Measurements from ENCODE around the gene ARX. TPM values are rescaled to one million over a fixed set of nuclear protein-coding genes. Genes with fewer than 3 reads are reported as not detected.

The ARX gene
- total RNA-seq (not detected), polyA plus RNA-seq (not detected)
- long read RNA-seq, donor 1: 0 reads
- long read RNA-seq, donor 2: 0 reads
- long read RNA-seq, donor 3: 0 reads

- 4 to 34% (median 17%) methylated on average over 53 to 58 of the region's 58 CpGs for WGBS, 4 donors
- peaks cover 33 to 95% (median 92%) of the 10 kb centered on the region in 9 donors for H3K27me3 ChIP-seq
- ATAC-seq (peak; percentile 42 to 86 (median 86)), DNase-seq (peak in 4 of 5 donors; percentile 45 to 64 (median 50))
- intact Hi-C loops (cut with DNase I): no loop called here
- H3K27ac ChIP-seq: no peak within 1 kb of the TSS
- H3K36me3 ChIP-seq: no peaks in the 10 kb centered on the region
- peak within 1 kb of the TSS in 1 of 12 donors; percentile 1 for H3K4me3 ChIP-seq
- no peak for TF ChIP-seq POLR2A (IDR thresholded peaks at IDR 0.05)
- TF ChIP-seq, protein P1, sequence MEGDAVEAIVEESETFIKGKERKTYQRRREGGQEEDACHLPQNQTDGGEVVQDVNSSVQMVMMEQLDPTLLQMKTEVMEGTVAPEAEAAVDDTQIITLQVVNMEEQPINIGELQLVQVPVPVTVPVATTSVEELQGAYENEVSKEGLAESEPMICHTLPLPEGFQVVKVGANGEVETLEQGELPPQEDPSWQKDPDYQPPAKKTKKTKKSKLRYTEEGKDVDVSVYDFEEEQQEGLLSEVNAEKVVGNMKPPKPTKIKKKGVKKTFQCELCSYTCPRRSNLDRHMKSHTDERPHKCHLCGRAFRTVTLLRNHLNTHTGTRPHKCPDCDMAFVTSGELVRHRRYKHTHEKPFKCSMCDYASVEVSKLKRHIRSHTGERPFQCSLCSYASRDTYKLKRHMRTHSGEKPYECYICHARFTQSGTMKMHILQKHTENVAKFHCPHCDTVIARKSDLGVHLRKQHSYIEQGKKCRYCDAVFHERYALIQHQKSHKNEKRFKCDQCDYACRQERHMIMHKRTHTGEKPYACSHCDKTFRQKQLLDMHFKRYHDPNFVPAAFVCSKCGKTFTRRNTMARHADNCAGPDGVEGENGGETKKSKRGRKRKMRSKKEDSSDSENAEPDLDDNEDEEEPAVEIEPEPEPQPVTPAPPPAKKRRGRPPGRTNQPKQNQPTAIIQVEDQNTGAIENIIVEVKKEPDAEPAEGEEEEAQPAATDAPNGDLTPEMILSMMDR (IDR thresholded peaks at IDR 0.05): no peak
- H3K4me1 ChIP-seq: peaks cover 0 to 29% (median 0%) of the 10 kb centered on the region in 12 donors
- no peaks in the 10 kb centered on the region for H3K9me3 ChIP-seq
Observed at GRCh38 chrX:25015486-25016360, at the start of gene ARX. TSS of gene ARX (minus strand) at chrX:25015965. CDS start at chrX:25015737, 228 bp downstream.

DNA sequence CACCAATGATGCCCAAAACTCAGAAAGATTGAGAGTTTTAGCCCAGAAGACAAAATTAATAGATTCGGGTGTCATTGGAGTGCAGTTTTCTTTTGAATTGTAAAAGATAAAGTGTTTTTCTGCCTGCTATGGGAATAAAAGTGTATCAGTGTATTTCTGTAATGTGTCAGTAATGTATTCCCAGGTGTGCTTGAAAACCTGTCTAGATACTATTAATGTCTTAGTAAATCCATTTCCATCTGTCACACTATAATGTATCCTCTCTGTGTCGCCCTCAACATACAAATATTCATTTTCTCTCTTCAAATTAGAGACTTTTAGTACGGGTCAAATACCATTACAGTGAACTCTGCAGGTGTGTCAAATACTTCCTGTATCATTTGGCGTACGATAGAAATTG is 43.5 kb upstream of the ARX start:
- DNase-seq (no peak), ATAC-seq (no peak)
- Histone ChIP-seq H3K9me3 (peaks cover 0 to 10% (median 0%) of the 10 kb centered on the region in 12 donors), H3K27me3 (no peaks in the 10 kb centered on the region), H3K4me1 (no peaks in the 10 kb centered on the region), H3K4me3 (no peak overlapping the region), H3K36me3 (no peaks in the 10 kb centered on the region), H3K27ac (no peak overlapping the region)
- 66 to 79% (median 71%) methylated on average over 5 of the region's 5 CpGs for WGBS, 4 donors
- TF ChIP-seq, protein P1 (IDR thresholded peaks at IDR 0.05): no peak
- no peak for TF ChIP-seq POLR2A (IDR thresholded peaks at IDR 0.05)
- intact Hi-C loops (cut with DNase I): no loop called here

DNA sequence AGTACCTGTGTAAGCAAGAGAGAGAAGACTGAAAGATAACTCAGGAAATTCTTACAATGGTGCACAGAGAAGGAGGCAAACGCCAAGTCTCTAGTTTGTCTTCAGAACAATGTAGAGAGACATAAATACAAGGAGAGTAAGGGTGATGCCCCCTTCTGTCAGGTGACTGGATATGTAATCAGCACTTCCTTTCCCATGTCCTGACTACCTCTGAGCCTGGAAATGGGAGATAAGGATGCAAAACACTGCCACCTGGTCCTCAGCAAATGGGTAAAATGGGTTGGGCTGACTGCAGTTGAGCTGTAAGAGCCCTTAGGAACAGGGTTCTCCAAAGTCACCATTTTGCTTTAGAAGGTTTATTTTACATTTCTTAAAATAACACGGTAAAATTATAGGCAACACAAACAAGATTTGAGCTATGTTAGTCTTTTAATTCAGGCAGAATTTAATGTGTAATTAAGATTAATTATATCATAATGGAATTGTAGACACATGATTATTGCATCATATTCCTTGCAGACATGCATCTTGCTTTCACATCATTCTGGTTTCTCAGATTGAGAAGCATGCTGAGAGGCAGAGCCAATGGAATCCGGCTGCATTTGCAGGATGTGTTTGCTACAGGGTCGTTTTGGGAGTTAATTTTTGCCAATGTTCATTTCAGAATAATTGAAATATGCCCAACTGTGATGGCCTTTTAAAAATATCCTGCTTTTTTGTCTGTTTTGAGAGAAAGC is 37.2 kb upstream of the ARX start:
- ATAC-seq (no peak), DNase-seq (no peak)
- Histone ChIP-seq H3K9me3 (peaks cover 0 to 10% (median 0%) of the 10 kb centered on the region in 12 donors), H3K36me3 (no peaks in the 10 kb centered on the region), H3K27ac (no peak overlapping the region), H3K4me1 (no peaks in the 10 kb centered on the region), H3K4me3 (no peak overlapping the region), H3K27me3 (no peaks in the 10 kb centered on the region)
- intact Hi-C loops (cut with DNase I): no loop called here
- 49 to 66% (median 60%) methylated on average over 4 of the region's 4 CpGs for WGBS, 4 donors
- TF ChIP-seq, protein P1 (IDR thresholded peaks at IDR 0.05): no peak

DNA sequence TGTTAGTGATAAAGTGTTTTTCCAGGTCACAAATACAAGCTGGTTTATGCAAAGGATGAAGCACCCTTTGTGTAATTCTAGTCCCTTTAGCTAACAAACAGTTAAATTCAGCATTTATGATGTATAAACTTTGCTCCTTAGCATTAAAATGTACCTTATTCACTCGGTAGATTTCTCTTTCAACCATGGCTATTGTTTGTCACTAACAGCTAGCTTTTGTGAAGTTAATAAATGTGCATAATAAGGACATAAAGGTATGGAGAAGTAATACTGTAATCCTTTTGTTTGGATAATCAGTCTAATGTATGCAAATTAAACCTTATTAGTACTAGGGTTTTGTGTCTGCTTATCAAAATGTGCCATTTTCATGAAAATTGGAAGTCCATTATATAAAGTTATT is 34.2 kb upstream of the ARX start:
- TF ChIP-seq, protein P1 (IDR thresholded peaks at IDR 0.05): no peak
- no peak for TF ChIP-seq POLR2A (IDR thresholded peaks at IDR 0.05)
- H3K9me3 ChIP-seq: no peaks in the 10 kb centered on the region
- no peak overlapping the region for H3K27ac ChIP-seq
- 26 to 47% (median 34%) methylated on average over 1 of the region's 1 CpG for WGBS, 4 donors
- H3K27me3 ChIP-seq: no peaks in the 10 kb centered on the region
- H3K4me3 ChIP-seq: no peak overlapping the region
- ATAC-seq (no peak), DNase-seq (no peak)
- intact Hi-C loops (cut with DNase I): no loop called here
- no peaks in the 10 kb centered on the region for H3K4me1 ChIP-seq
- H3K36me3 ChIP-seq: no peaks in the 10 kb centered on the region
